ENCODE results near the gene XYLT2. TPM values are rescaled to one million over a fixed set of nuclear protein-coding genes. Genes with fewer than 3 reads are reported as not detected.

XYLT2 gene
- total and polyA plus RNA-seq, 2 experiments from 2014 or later, result 14.2 to 44.9 TPM

- no peak overlapping the region for H3K27ac Mint-ChIP-seq
- peaks cover 34% of the 10 kb centered on the region for H3K36me3 ChIP-seq (ENCODE audit: insufficient read depth)
- no peak overlapping the region for H3K4me2 ChIP-seq
- no peaks in the 10 kb centered on the region; the same call in 1 of the 2 replicates for H4K20me1 ChIP-seq (replicated peaks; ENCODE audit: insufficient read depth)
- no peak for TF ChIP-seq STAT1 (IDR thresholded peaks at IDR 0.05; ENCODE audit: unreplicated experiment)
- TF ChIP-seq CTCF (conservative IDR thresholded peaks at IDR 0.05; ENCODE audit: low read depth in 2 of 2), result peak; percentile 27 to 42
- H3K27me3 Mint-ChIP-seq (ENCODE audit: insufficient read depth, low read depth, poor library complexity), result peaks cover 7% of the 10 kb centered on the region
- H3K27me3 ChIP-seq (ENCODE audit: insufficient read depth), result no peaks in the 10 kb centered on the region
- H3K4me1 Mint-ChIP-seq, result no peaks in the 10 kb centered on the region
- H3K4me3 Mint-ChIP-seq, result no peak overlapping the region
- H3K4me1 ChIP-seq (ENCODE audit: insufficient read depth), result no peaks in the 10 kb centered on the region
- H3F3A ChIP-seq (replicated peaks; ENCODE audit: low read depth), result 0 out of 2 replicates have a peak, but pooled peaks cover 3% of the 10 kb centered on the region
- H3K79me2 ChIP-seq (replicated peaks; ENCODE audit: insufficient read depth), result no peaks in the 10 kb centered on the region
- peak; percentile 53; the same call in 2 of the 3 replicates for ATAC-seq
- H2AFZ ChIP-seq, result no peak overlapping the region
- H3K36me3 Mint-ChIP-seq (ENCODE audit: low read depth), result peaks cover 68% of the 10 kb centered on the region
- H3K4me3 ChIP-seq, result no peak overlapping the region
- peak; percentile 29 for DNase-seq (ENCODE audit: low spot score)
- no peaks in the 10 kb centered on the region for H3K9me3 Mint-ChIP-seq
- no peak overlapping the region for H3K27ac ChIP-seq (ENCODE audit: low read depth)
- no peaks in the 10 kb centered on the region for H3K9me2 ChIP-seq (ENCODE audit: insufficient read depth)
These were observed 34.7 kb downstream of the XYLT2 start for GRCh38 chr17:50380369-50381259.

DNA sequence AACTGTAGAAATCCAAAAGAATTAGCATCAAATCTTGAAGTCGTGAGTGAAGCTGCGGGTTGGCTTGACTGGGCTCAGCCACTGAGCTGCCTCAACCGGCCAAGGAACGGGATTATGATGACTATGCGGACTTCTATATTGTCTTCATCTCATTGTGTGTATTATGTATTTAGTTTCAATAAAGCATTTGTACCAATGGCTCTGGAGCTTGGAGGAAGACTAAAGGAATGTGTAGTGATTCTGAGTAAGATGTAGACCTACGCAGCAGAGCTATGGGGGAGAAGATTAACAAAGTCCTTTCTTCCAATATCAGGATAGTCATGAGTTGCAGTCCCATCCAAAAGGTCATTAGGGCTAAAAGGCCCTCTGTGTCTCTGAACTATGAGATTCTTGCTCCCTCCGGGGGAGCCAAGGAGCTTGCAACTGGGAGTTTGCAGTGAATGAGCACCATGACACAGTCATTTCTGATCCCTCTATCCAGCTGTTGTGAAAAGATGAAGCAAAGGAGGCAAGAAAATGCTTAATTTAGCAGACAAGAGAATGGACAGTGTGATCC, 35.4 kb downstream of the XYLT2 start:
- no peak for TF ChIP-seq ZNF114 (CRISPR knock-in tag; IDR thresholded peaks at IDR 0.05)
- no peak for TF ChIP-seq POLR2AphosphoS5 (IDR thresholded peaks at IDR 0.05; ENCODE audit: low read depth)
- TF ChIP-seq NANOG (IDR thresholded peaks at IDR 0.05; ENCODE audit: borderline replicate concordance), result no peak
- TF ChIP-seq ZNF331 (CRISPR knock-in tag; IDR thresholded peaks at IDR 0.05; ENCODE audit: low read depth), result no peak
- Mint-ChIP-seq H3K4me3 (no peak overlapping the region), H3K36me3 (ENCODE audit: low read depth) (peaks cover 71% of the 10 kb centered on the region), H3K4me1 (no peaks in the 10 kb centered on the region), H3K27me3 (ENCODE audit: insufficient read depth, low read depth, poor library complexity) (peaks cover 7% of the 10 kb centered on the region), H3K9me3 (no peaks in the 10 kb centered on the region), H3K27ac (no peak overlapping the region)
- Histone ChIP-seq H3K4me1 (ENCODE audit: insufficient read depth) (no peaks in the 10 kb centered on the region), H3K4me3 (no peak overlapping the region), H3K27ac (ENCODE audit: low read depth) (no peak overlapping the region), H4K20me1 (replicated peaks; ENCODE audit: insufficient read depth) (peaks cover 2% of the 10 kb centered on the region; the same call in 1 of the 2 replicates), H3K9me2 (ENCODE audit: insufficient read depth) (no peaks in the 10 kb centered on the region), H3K27me3 (ENCODE audit: insufficient read depth) (no peaks in the 10 kb centered on the region), H3K36me3 (ENCODE audit: insufficient read depth) (peaks cover 35% of the 10 kb centered on the region), H3F3A (replicated peaks; ENCODE audit: low read depth) (0 out of 2 replicates have a peak, but pooled peaks cover 3% of the 10 kb centered on the region), H2AFZ (no peak overlapping the region), H3K79me2 (replicated peaks; ENCODE audit: insufficient read depth) (no peaks in the 10 kb centered on the region), H3K4me2 (no peak overlapping the region)
- DNase-seq (ENCODE audit: low spot score) (no peak), ATAC-seq (no peak)

DNA sequence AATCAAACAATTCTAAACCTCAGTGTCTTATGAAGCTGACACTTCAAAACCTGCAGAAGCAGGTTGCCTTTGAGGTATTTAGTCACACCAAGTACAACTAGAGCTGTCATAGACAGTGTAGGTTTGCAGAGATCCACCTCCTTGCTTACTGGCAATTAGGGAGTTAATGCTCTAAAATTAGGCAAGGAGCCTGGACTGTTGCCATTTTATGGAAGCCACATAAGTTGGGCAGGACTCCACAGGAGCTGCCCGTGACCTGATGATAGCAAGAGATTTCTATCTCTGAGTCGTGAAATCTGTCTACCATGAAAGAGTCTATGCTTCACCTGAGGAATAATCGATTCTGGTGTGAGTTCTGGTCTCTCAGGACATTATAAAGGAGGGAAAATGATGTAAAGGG, 36.0 kb downstream of the XYLT2 start:
- no peak overlapping the region for H3K27ac Mint-ChIP-seq
- Histone ChIP-seq H3K4me2 (no peak overlapping the region), H3K27me3 (ENCODE audit: insufficient read depth) (no peaks in the 10 kb centered on the region), H3F3A (replicated peaks; ENCODE audit: low read depth) (0 out of 2 replicates have a peak, but pooled peaks cover 3% of the 10 kb centered on the region), H3K9me2 (ENCODE audit: insufficient read depth) (no peaks in the 10 kb centered on the region), H4K20me1 (replicated peaks; ENCODE audit: insufficient read depth) (peaks cover 4% of the 10 kb centered on the region; the same call in 1 of the 2 replicates), H3K36me3 (ENCODE audit: insufficient read depth) (peaks cover 35% of the 10 kb centered on the region), H3K79me2 (replicated peaks; ENCODE audit: insufficient read depth) (no peaks in the 10 kb centered on the region), H3K4me3 (no peak overlapping the region), H3K4me1 (ENCODE audit: insufficient read depth) (no peaks in the 10 kb centered on the region), H2AFZ (no peak overlapping the region), H3K27ac (ENCODE audit: low read depth) (no peak overlapping the region)
- no peaks in the 10 kb centered on the region for H3K9me3 Mint-ChIP-seq
- no peaks in the 10 kb centered on the region for H3K4me1 Mint-ChIP-seq
- peaks cover 8% of the 10 kb centered on the region for H3K27me3 Mint-ChIP-seq (ENCODE audit: insufficient read depth, low read depth, poor library complexity)
- no peak overlapping the region for H3K4me3 Mint-ChIP-seq
- no peak for DNase-seq (ENCODE audit: low spot score)
- no peak for ATAC-seq
- peaks cover 77% of the 10 kb centered on the region for H3K36me3 Mint-ChIP-seq (ENCODE audit: low read depth)
- TF ChIP-seq, protein P1, sequence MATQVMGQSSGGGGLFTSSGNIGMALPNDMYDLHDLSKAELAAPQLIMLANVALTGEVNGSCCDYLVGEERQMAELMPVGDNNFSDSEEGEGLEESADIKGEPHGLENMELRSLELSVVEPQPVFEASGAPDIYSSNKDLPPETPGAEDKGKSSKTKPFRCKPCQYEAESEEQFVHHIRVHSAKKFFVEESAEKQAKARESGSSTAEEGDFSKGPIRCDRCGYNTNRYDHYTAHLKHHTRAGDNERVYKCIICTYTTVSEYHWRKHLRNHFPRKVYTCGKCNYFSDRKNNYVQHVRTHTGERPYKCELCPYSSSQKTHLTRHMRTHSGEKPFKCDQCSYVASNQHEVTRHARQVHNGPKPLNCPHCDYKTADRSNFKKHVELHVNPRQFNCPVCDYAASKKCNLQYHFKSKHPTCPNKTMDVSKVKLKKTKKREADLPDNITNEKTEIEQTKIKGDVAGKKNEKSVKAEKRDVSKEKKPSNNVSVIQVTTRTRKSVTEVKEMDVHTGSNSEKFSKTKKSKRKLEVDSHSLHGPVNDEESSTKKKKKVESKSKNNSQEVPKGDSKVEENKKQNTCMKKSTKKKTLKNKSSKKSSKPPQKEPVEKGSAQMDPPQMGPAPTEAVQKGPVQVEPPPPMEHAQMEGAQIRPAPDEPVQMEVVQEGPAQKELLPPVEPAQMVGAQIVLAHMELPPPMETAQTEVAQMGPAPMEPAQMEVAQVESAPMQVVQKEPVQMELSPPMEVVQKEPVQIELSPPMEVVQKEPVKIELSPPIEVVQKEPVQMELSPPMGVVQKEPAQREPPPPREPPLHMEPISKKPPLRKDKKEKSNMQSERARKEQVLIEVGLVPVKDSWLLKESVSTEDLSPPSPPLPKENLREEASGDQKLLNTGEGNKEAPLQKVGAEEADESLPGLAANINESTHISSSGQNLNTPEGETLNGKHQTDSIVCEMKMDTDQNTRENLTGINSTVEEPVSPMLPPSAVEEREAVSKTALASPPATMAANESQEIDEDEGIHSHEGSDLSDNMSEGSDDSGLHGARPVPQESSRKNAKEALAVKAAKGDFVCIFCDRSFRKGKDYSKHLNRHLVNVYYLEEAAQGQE (IDR thresholded peaks at IDR 0.05; ENCODE audit: unreplicated experiment), result no peak
- TF ChIP-seq EZH2phosphoT487 (IDR thresholded peaks at IDR 0.05; ENCODE audit: unreplicated experiment) (no peak), JUNB (IDR thresholded peaks at IDR 0.05; ENCODE audit: unreplicated experiment) (no peak), ETS1 (IDR thresholded peaks at IDR 0.05) (no peak), ZNF331 (CRISPR knock-in tag; IDR thresholded peaks at IDR 0.05; ENCODE audit: low read depth) (no peak), POLR2AphosphoS5 (IDR thresholded peaks at IDR 0.05; ENCODE audit: low read depth) (no peak), CREB1 (CRISPR knock-in tag; IDR thresholded peaks at IDR 0.05; ENCODE audit: low read depth) (no peak), EZH2 (IDR thresholded peaks at IDR 0.05; ENCODE audit: low read depth, unreplicated experiment) (no peak)
